Uterus (tissue), 2 donors: ENCODE results near the gene NANOG.

ENCODE experiments used
- CTCF ChIP-seq, 4 experiments: fragments of 200-600 bp in 2 of 4; fragments of 450-650 bp in 2 of 4; sonication (generic) in 2 of 4; IDR thresholded peaks; one replicate each; pipeline ENCODE4 v1.5.1; 2016 to 2019; ENCODE audit warnings: antibody characterized with exemption in 4 of 4, mild to moderate bottlenecking in 2 of 4, moderate library complexity in 1 of 4
- POLR2A ChIP-seq, 2 donors: fragments of 450-650 bp; IDR thresholded peaks; one replicate each; pipeline ENCODE4 v1.6.1; 2016; ENCODE audit warnings: antibody characterized with exemption in 2 of 2, mild to moderate bottlenecking in 1 of 2, moderate library complexity in 1 of 2

GRCh38 chr12:7833831-7834230, 44.6 kb downstream of the NANOG start:
- TF ChIP-seq CTCF (IDR thresholded peaks at IDR 0.05) (no peak), POLR2A (IDR thresholded peaks at IDR 0.05) (no peak)
